ENCODE measurements around the gene IL1RAPL2. TPM values are rescaled to one million over a fixed set of nuclear protein-coding genes. Genes with fewer than 3 reads are reported as not detected.
"Not testable (repeated sequence)": the region's sequence is repeated elsewhere in the genome, so short reads cannot be mapped to it uniquely, and the experiment has no call there.

IL1RAPL2 gene
- total RNA-seq, 1 donor from 2014 or later, result not detected

DNA sequence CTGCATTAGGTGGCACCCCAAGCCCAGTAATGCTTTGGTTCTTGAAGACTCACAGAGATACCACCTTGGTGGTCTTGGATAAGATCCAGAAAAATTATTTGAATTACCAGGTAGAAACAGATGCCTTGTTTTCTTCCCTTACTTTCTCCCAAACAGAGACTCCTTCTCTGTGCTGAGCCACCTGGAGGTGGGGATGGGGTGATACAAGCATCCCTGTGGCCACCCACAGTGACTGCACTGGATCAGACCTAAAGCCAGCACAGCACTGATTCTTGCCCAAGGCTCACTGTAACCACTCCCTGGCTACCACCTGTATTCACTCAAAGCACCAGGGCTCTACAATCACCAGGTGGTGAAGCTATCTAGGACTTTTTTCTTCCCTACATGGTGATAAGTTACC is 497.7 kb downstream of the IL1RAPL2 start:
- TF ChIP-seq, protein P1, sequence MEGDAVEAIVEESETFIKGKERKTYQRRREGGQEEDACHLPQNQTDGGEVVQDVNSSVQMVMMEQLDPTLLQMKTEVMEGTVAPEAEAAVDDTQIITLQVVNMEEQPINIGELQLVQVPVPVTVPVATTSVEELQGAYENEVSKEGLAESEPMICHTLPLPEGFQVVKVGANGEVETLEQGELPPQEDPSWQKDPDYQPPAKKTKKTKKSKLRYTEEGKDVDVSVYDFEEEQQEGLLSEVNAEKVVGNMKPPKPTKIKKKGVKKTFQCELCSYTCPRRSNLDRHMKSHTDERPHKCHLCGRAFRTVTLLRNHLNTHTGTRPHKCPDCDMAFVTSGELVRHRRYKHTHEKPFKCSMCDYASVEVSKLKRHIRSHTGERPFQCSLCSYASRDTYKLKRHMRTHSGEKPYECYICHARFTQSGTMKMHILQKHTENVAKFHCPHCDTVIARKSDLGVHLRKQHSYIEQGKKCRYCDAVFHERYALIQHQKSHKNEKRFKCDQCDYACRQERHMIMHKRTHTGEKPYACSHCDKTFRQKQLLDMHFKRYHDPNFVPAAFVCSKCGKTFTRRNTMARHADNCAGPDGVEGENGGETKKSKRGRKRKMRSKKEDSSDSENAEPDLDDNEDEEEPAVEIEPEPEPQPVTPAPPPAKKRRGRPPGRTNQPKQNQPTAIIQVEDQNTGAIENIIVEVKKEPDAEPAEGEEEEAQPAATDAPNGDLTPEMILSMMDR (IDR thresholded peaks at IDR 0.05; ENCODE audit: insufficient read depth, low read length, severe bottlenecking), result no peak
- no peak overlapping the region for H3K4me3 ChIP-seq (ENCODE audit: low read depth, low read length)
- FAIRE-seq, result no peak
- DNase-seq (ENCODE audit: low read depth), result no peak
- no peaks in the 10 kb centered on the region for H3K36me3 ChIP-seq (ENCODE audit: control insufficient read depth, insufficient read depth, low read length)
- no peaks in the 10 kb centered on the region for H3K27me3 ChIP-seq (ENCODE audit: control insufficient read depth, insufficient read depth, low read length)

DNA sequence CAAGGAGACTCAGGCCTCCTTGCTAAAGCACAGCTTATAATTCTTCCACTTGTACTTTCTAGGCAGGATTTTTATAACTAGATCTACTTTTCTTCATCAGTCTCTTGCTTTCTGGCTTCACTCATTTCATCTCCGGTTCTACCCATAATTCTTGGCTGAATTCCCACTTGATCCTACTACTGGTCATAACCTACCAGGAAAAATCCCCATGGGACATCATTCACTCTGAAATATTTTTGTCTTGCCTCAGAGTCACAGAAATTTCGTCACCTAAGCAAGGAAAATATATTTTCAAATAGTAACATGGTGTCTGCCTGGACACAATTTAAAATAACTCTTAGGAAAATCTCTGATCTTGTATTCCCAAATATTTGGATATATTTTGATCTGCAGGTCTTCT is 532.2 kb downstream of the IL1RAPL2 start:
- no peaks in the 10 kb centered on the region for H3K27me3 ChIP-seq (ENCODE audit: control insufficient read depth, insufficient read depth, low read length)
- H3K36me3 ChIP-seq (ENCODE audit: control insufficient read depth, insufficient read depth, low read length), result no peaks in the 10 kb centered on the region
- no peak overlapping the region for H3K4me3 ChIP-seq (ENCODE audit: low read depth, low read length)
- FAIRE-seq (no peak), DNase-seq (ENCODE audit: low read depth) (no peak)
- TF ChIP-seq, protein P1 (IDR thresholded peaks at IDR 0.05; ENCODE audit: insufficient read depth, low read length, severe bottlenecking), result no peak

DNA sequence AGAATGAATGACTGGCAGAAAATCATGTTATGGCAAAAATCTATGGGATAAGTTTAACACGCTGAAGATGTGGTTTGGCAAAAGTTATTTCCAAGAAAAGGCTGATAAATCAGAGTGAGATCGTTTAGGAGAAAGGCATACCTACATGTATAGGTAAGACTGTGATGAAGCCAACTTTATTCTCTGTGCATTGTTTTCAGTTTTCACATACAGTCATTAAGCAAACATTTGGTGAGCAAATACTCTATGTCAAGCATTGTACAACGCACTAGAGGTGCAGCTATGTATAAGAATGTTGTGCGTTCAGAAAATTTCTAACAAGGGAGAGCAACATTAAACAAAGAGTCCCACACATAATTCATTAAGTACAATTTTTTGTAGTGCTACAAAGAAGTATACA is 532.8 kb downstream of the IL1RAPL2 start:
- TF ChIP-seq, protein P1 (IDR thresholded peaks at IDR 0.05; ENCODE audit: insufficient read depth, low read length, severe bottlenecking), result no peak
- H3K27me3 ChIP-seq (ENCODE audit: control insufficient read depth, insufficient read depth, low read length), result no peaks in the 10 kb centered on the region
- H3K4me3 ChIP-seq (ENCODE audit: low read depth, low read length), result no peak overlapping the region
- no peaks in the 10 kb centered on the region for H3K36me3 ChIP-seq (ENCODE audit: control insufficient read depth, insufficient read depth, low read length)
- FAIRE-seq (no peak), DNase-seq (ENCODE audit: low read depth) (peak; percentile 71)

DNA sequence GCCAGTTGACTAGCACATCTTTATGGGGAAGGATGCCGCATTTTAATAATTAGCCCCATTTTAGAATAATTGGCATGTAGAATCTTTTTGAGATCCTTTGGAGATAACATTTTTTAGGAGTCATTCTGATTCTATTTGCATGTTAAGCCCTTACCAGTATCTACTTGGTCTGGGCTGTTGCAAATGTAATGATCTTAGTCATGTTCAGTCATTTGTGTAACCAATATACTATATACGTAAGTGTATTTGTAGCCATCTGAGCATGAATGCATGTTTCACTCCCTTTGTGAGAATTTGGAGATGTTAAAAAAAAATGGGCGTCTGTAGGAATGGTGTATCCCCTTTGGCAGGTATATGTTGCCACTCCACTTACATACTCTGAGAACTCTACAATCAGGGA is 535.4 kb downstream of the IL1RAPL2 start:
- DNase-seq (ENCODE audit: low read depth) (no peak), FAIRE-seq (no peak)
- H3K36me3 ChIP-seq (ENCODE audit: control insufficient read depth, insufficient read depth, low read length), result no peaks in the 10 kb centered on the region
- H3K4me3 ChIP-seq (ENCODE audit: low read depth, low read length), result no peak overlapping the region
- H3K27me3 ChIP-seq (ENCODE audit: control insufficient read depth, insufficient read depth, low read length), result no peaks in the 10 kb centered on the region
- TF ChIP-seq, protein P1 (IDR thresholded peaks at IDR 0.05; ENCODE audit: insufficient read depth, low read length, severe bottlenecking), result no peak

DNA sequence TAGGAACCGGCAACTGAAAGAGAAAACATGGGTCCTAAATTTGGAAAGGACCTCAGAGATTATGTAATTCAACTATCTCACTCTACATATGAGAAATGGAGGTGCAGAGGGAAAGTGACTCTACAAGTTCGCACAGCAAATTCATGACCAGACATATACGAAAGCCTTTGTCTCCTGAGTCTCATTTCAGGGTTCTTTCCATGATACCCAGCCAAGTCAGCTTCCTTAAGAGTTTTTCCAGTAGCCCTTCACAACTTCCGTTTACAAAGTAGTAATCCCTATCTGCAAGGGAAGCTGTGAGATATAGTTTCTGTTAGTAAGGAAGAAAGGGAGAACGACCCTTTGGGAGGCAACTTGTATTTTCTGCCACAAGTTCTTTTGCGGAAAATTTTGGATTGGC is 543.9 kb downstream of the IL1RAPL2 start:
- H3K36me3 ChIP-seq (ENCODE audit: control insufficient read depth, insufficient read depth, low read length), result no peaks in the 10 kb centered on the region
- DNase-seq (ENCODE audit: low read depth) (no peak), FAIRE-seq (no peak)
- H3K27me3 ChIP-seq (ENCODE audit: control insufficient read depth, insufficient read depth, low read length), result no peaks in the 10 kb centered on the region
- H3K4me3 ChIP-seq (ENCODE audit: low read depth, low read length), result no peak overlapping the region
- TF ChIP-seq, protein P1 (IDR thresholded peaks at IDR 0.05; ENCODE audit: insufficient read depth, low read length, severe bottlenecking), result no peak

DNA sequence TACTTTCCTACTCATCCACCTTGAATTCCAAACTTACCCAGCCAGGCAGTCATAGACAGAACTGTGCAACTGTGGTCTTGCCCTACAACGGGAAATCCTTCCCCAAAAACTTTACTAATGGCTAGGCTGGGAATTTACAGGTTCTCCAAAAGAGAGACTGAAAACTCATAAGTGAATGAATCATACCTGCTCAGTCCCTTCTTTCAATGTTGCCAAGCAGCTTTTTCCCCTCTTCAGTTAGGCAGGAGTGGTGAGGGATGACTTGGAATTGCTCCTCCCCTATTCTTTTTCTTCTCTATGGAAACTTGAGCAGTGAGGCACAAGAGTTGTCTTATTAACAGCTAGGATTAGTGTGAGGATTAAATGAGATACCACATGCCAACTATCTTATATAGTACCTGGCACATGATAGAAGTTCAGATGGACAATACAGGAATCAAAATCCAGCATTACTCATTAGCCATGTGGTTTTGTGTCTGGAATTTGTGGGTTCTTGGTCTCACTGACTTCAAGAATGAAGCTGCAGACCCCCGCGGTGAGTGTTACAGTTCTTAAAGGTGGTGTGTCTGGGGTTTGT is 548.6 kb downstream of the IL1RAPL2 start:
- no peak overlapping the region for H3K4me3 ChIP-seq (ENCODE audit: low read depth, low read length)
- FAIRE-seq, result no peak
- peak; percentile 47 for DNase-seq (ENCODE audit: low read depth)
- H3K36me3 ChIP-seq (ENCODE audit: control insufficient read depth, insufficient read depth, low read length), result no peaks in the 10 kb centered on the region
- TF ChIP-seq, protein P1 (IDR thresholded peaks at IDR 0.05; ENCODE audit: insufficient read depth, low read length, severe bottlenecking), result no peak
- no peaks in the 10 kb centered on the region for H3K27me3 ChIP-seq (ENCODE audit: control insufficient read depth, insufficient read depth, low read length)

DNA sequence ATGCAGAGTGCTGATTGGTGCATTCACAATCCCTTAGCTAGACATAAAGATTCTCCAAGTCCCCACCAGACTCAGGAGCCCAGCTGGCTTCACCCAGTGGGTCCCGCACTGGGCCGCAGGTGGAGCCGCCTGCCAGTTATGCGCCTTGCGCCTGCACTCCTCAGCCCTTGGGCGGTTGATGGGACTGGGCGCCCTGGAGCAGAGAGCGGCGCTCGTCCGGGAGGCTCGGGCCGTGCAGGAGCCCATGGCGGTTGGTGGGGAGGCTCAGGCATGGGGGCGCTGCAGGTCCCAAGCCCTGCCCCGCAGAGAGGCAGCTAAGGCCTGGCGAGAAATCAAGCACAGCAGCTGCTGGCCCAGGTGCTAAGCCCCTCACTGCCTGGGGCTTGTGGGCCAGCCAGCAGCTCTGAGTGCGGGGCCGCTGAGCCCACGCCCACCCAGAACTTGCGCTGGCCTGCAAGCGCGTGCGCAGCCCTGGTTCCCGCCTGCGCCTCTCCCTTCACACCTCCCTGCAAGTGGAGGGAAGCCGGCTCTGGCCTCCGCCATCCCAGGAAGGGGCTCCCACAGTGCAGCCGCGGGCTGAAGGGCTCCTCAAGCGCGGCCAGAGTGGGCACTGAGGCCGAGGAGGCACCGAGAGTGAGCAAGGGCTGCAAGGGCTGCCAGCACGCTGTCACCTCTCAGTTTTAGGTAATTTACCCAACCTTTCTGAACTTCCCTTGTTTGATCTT is 549.8 kb downstream of the IL1RAPL2 start:
- FAIRE-seq; H3K36me3 ChIP-seq (ENCODE audit: control insufficient read depth, insufficient read depth, low read length); H3K4me3 ChIP-seq (ENCODE audit: low read depth, low read length); DNase-seq (ENCODE audit: low read depth); H3K27me3 ChIP-seq (ENCODE audit: control insufficient read depth, insufficient read depth, low read length): not testable (repeated sequence)
